Measurements from ENCODE around the gene ZNF701. TPM values are rescaled to one million over a fixed set of nuclear protein-coding genes. Genes with fewer than 3 reads are reported as not detected.
"Not testable (repeated sequence)": the region's sequence is repeated elsewhere in the genome, so short reads cannot be mapped to it uniquely, and the experiment has no call there.

The ZNF701 gene
- total RNA-seq, 1 experiment from 2014 or later = 6.3 TPM

- DNase-seq (ENCODE audit: low spot score) = no peak
Measured at GRCh38 chr19:52566121-52566520, 4.0 kb upstream of the ZNF701 start.

GRCh38 chr19:52566588-52566987 is 3.5 kb upstream of the ZNF701 start:
- peak; percentile 62 for DNase-seq (ENCODE audit: low spot score)

GRCh38 chr19:52567921-52568320 is 2.2 kb upstream of the ZNF701 start:
- DNase-seq (ENCODE audit: low spot score) = no peak

GRCh38 chr19:52569638-52569999 is 468 bp upstream of the ZNF701 start:
- not testable (repeated sequence) for DNase-seq (ENCODE audit: low spot score)

- DNase-seq (ENCODE audit: low spot score) = no peak
Measured at GRCh38 chr19:52584736-52585440, 14.8 kb downstream of the ZNF701 start.

- no peak for DNase-seq (ENCODE audit: low spot score)
Measured at GRCh38 chr19:52585604-52586003, 15.5 kb downstream of the ZNF701 start.

- DNase-seq (ENCODE audit: low spot score) = no peak
Measured at GRCh38 chr19:52590728-52591127, 20.6 kb downstream of the ZNF701 start.

- no peak for DNase-seq (ENCODE audit: low spot score)
Measured at GRCh38 chr19:52592301-52592700, 22.2 kb downstream of the ZNF701 start.

- not testable (repeated sequence) for DNase-seq (ENCODE audit: low spot score)
Measured at GRCh38 chr19:52593441-52593840, 23.4 kb downstream of the ZNF701 start.

- no peak for DNase-seq (ENCODE audit: low spot score)
Measured at GRCh38 chr19:52599241-52599640, 29.2 kb downstream of the ZNF701 start.

GRCh38 chr19:52600639-52601024 is 30.5 kb downstream of the ZNF701 start:
- DNase-seq (ENCODE audit: low spot score) = no peak

- peak; percentile 72 for DNase-seq (ENCODE audit: low spot score)
Measured at GRCh38 chr19:52601025-52601973, 31.2 kb downstream of the ZNF701 start.

- not testable (repeated sequence) for DNase-seq (ENCODE audit: low spot score)
Measured at GRCh38 chr19:52601974-52602366, 31.9 kb downstream of the ZNF701 start.

- no peak for DNase-seq (ENCODE audit: low spot score)
Measured at GRCh38 chr19:52602941-52603340, 32.9 kb downstream of the ZNF701 start.

GRCh38 chr19:52603558-52604207 is 33.6 kb downstream of the ZNF701 start:
- DNase-seq (ENCODE audit: low spot score) = no peak

- no peak for DNase-seq (ENCODE audit: low spot score)
Measured at GRCh38 chr19:52613299-52613906, 43.3 kb downstream of the ZNF701 start.

GRCh38 chr19:52621376-52621775 is 51.3 kb downstream of the ZNF701 start:
- DNase-seq (ENCODE audit: low spot score) = no peak

GRCh38 chr19:52622261-52622660 is 52.2 kb downstream of the ZNF701 start:
- no peak for DNase-seq (ENCODE audit: low spot score)

GRCh38 chr19:52626915-52627314 is 56.8 kb downstream of the ZNF701 start:
- DNase-seq (ENCODE audit: low spot score) = no peak

- not testable (repeated sequence) for DNase-seq (ENCODE audit: low spot score)
Measured at GRCh38 chr19:52627441-52627840, 57.4 kb downstream of the ZNF701 start.

- no peak for DNase-seq (ENCODE audit: low spot score)
Measured at GRCh38 chr19:52635786-52636570, 65.9 kb downstream of the ZNF701 start.

All from A172 (cell line).